ENCODE results near the gene RIBC2.
A peak's percentile ranks its signal among the peaks of the same experiment; 100 is the strongest.
"Not testable (repeated sequence)": the region's sequence is repeated elsewhere in the genome, so short reads cannot be mapped to it uniquely, and the experiment has no call there.

RIBC2 gene

GRCh38 chr22:45413368-45414211 is at the start of gene RIBC2, which contains the start of gene SMC1B:
Gene RIBC2, plus strand, starts transcription at chr22:45413693. Its CDS starts 194 bp downstream, at chr22:45413887.
Gene SMC1B, minus strand, starts transcription at chr22:45413599. Its CDS starts 32 bp downstream, at chr22:45413567.
- DNase-seq (ENCODE audit: low spot score), result peak; percentile 84

DNA sequence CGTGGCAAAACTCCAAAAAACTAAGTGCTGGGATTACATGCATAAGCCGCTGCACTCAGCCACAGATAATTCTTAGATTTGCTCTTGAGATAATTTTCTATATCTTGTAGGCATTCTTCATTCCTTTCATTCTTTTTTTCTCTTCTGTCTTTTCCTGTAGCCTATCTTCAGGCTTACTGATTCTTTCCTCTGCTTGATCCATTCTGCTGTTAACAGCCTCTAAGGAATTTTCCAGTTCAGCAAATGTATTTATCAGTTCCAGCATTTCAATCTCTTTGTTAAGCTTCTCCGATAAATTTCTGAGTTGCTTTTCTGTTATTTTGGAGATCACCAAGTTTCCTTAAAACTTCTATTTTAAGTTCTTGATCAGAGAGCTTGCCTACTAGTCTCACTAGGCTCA is 46.8 kb upstream of the RIBC2 start:
- no peak for DNase-seq (ENCODE audit: low spot score)

DNA sequence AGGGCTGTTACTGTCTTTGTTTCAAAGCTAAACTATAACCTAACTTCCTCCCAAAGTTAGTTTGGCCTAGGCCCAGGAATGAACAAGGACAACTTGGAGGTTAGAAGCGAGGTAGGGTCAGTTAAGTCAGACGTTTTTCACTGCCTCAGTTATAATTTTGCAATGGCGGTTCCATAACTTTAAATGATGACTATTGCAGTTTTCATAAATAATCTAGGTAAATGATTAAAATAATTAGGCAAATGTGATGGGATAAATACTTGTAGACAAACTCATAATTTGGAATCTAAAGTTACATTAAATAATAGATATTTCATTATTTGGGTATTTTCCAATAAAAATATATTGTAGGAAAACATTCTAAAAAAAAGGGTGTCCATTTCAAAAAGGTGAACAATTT is 39.9 kb upstream of the RIBC2 start:
- not testable (repeated sequence) for DNase-seq (ENCODE audit: low spot score)

DNA sequence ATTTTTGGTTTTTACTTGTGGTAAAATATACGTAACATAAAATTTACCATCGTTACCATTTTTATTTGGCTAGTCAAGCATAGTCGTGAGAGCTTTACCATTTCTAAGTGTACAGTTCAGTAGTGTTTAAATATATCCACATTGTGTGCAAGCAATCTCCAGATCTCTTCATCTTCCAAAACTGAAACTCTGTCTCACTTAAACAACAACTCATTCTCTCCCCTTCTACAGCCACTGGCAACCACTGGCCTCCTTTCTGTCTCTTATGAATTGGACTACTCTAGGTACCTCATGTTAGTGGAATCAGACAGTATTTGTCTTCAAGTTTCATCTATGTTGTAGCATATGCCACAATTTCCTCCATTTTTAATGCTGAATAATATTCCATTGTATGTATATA is 37.5 kb upstream of the RIBC2 start:
- DNase-seq (ENCODE audit: low spot score), result no peak

DNA sequence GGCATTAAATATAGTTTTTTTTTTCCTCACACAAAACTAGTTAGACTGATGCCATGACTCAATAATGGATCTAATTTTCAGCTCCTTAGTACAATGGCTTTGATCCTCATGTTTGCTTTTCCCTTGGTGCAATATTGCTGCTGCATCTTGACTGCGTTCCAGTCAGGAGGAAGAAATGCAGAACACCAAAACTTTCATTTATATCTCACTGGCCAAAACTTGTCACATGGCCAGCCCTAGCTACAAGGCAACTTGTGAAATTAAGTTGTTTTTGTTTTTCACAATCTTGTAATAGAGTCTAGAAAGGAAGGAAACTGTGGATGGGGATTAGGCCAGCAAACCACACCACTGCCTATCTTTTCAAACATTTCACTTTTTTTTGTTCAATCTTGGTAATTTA is 36.8 kb upstream of the RIBC2 start:
- no peak for DNase-seq (ENCODE audit: low spot score)

DNA sequence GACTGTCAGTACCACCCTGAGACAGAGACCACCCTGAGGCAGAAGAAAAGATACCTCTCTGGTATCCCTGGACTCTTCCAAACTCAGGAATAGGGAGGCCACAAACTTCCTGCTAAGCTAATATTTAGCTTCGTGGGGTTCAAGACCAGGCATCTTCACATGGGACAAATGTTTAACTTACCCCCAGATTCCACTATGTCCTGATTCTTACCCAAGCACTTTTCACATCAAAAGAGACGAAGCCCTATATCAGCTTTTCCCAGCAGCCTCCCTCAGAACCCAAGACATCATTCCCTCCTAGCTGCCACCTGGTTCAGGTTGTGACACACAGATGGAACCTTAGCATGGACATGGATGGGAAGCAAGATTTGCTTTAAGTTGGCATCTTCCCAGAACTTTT is 32.1 kb upstream of the RIBC2 start:
- DNase-seq (ENCODE audit: low spot score), result no peak

- no peak for DNase-seq (ENCODE audit: low spot score)
These were observed 23.9 kb upstream of the RIBC2 start for GRCh38 chr22:45389546-45389945.

DNA sequence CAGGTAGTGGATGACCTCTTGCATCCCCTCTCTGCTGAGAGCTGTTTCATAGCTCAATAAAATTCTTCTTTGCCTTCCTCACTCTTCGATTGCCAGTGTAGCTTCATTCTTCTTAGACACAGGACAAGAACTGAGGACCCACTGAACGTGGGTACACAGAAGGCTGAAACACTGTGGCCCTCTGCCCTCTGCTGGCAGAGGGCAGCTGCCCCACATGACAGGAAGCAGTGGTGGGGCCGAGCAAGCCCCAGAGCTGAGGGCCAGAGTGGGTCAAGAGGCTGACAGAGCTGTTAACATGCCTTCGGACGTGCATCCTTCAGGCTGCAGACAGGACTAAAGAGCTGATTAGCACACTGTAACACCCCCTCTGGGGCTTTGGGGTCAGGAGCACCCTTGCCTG is 15.7 kb upstream of the RIBC2 start:
- peak; percentile 17 for DNase-seq (ENCODE audit: low spot score)

DNA sequence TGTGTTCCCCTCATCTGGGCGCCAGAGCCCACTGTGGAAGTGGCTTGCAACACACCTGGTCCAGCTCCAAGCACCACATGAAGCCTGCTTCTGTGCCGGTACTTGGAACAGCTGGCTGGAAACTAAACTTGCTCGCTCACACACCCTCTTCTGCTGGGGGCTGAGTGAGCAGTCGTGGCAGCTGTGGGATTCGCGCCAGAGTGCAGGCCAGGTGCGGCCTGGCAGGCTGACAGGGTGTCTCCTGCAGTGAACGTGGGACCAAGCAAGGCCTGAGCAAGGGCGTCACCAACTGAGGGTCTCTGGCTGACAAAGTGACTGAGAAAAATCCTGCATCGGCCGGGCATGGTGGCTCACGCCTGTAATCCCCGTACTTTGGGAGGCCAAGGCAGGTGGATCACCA is 15.3 kb upstream of the RIBC2 start:
- DNase-seq (ENCODE audit: low spot score), result no peak

DNA sequence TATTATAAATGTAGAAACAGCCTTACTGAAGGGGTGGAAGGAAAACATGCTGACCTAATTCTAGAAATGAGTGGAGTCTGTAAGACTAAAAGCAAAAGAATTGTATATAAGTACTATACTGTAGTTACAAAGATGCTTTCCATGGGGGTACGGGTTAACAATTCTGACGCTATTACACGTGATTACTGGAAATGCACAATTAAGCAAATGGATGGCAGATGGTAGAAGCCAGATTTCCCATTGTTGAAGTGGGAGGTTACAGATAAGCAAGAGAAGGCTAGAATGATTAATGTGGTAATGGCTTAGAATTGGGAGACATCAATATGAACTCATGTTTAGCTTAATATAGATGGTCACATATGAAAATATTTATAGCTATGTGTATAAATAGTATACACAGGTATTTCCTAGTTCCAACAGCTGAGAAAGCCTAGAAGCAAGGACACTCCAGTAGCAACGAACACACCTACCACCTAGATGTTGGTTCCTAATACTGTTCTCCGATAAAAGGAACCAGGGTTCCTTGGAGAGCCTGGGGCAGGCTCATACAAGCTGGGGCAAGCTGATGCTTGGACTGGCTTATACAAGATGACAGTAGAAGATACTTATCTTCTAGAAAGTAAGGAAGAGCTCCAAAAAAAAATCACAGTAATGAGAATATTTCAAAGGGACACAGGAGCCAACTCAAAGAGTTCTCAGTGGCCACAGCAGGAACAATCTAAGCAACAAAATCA is 13.6 kb upstream of the RIBC2 start:
- no peak for DNase-seq (ENCODE audit: low spot score)

GRCh38 chr22:45402466-45402985 is 11.0 kb upstream of the RIBC2 start:
- DNase-seq (ENCODE audit: low spot score), result no peak

DNA sequence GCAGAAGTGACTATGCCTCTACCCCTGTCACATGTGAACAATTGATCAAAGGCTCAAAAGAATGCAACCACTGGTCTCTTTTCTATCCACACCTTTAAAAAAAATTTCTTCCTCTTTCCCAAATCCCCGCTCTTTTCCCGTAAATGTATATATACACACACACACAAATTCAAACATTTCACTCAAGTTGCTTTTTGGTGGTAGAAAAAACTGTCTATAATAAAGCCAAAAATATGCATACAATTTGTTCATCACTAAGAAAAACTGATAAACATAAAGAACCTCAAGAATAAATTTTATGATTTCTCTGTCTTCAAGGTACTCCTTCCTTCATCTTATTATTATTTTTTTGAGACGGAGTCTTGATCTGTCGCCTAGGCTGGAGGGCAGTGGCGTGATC is 5.7 kb upstream of the RIBC2 start:
- DNase-seq (ENCODE audit: low spot score), result no peak

DNA sequence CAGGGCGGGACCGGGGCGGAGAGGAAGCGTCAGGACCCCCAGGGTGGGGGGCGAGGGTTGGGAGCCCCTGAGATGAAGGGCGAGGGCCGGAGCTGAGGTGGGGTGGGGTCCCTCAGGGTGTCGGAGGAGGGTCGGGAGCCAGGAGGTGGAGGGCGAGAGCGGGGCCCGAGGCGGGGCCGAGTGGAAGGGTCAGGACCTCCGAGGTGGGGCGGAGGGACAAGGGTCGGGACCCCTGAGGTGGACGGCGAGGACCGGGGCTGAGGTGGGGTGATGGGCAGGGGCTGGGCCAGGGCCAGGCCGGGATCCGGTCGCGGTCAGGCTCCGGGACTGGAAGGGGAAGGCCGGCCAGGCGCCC is 503 bp upstream of the RIBC2 start:
- DNase-seq (ENCODE audit: low spot score), result no peak

- DNase-seq (ENCODE audit: low spot score), result no peak
These were observed 4.7 kb downstream of the RIBC2 start for GRCh38 chr22:45418056-45418769.

DNA sequence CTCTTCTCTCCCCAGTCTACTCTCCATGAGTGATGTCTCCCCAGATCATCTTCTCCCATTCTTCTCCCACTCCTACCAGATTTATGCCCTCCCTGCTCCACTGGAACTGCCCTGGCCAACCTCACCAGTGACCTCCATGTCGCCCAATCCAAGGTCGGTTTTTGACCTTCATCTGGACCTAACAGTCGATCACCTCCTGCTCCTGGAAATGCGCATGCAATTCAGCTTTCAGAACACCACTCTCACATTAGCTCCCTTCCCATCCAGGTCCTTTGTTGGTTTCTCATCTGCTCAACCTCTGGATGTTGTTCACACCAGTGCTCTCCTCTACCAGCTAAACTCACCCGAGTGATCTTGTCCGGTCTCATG is 5.3 kb downstream of the RIBC2 start:
- no peak for DNase-seq (ENCODE audit: low spot score)

GRCh38 chr22:45420011-45420410 is 6.5 kb downstream of the RIBC2 start:
- no peak for DNase-seq (ENCODE audit: low spot score)

DNA sequence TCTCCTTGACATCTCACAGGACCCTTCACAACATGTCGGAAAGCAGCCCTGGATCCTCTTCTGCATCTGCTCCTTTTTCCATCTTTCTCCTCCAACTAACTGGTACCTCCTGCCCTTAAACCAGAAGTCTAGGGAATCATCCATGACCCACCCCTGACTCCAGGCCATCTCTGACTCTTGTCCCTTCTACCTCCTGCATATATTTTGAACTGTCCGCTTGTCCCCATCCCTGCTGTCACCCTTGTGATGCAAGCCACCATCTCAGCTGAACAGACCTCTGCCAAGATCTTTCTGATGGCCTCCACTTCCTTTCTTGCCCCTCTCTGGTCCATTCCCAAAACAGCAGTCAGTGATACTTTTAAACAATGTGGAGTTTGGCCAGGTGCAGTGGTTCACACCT is 7.0 kb downstream of the RIBC2 start:
- no peak for DNase-seq (ENCODE audit: low spot score)

DNA sequence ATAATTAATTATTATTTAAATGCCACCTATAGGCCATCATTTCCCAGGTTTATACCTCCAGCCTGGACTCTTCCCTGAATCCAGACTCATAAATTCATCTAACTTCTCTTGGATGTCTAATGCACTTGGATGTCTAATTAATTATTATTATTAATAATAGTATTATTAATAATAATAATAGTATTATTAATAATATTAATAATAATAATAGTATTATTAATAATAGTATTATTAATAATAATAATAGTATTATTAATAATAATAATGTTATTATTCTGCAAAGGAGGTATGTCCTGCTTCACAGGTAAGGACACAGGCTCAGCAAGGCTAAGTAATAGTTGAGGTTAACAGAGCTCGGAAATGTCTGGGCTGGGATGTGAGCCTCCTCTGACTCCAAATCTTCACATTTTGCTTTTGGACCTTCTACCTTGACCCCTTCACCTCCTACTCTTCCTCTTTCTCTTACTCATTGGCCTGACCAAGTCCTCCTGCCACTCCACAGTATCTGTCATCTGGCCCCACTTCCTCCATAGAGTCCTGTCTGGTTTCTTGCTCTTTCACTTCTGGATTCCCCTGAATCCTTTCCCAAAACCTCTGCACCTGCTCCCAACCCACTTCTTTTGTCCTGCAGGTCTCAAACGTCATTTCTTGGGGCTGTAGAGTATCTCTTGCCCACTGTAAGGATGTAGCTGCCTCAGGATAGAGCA is 8.0 kb downstream of the RIBC2 start:
- no peak for DNase-seq (ENCODE audit: low spot score)

- DNase-seq (ENCODE audit: low spot score), result no peak
These were observed 8.9 kb downstream of the RIBC2 start for GRCh38 chr22:45422237-45422983.

GRCh38 chr22:45423524-45423923 is 10.0 kb downstream of the RIBC2 start:
- DNase-seq (ENCODE audit: low spot score), result no peak

DNA sequence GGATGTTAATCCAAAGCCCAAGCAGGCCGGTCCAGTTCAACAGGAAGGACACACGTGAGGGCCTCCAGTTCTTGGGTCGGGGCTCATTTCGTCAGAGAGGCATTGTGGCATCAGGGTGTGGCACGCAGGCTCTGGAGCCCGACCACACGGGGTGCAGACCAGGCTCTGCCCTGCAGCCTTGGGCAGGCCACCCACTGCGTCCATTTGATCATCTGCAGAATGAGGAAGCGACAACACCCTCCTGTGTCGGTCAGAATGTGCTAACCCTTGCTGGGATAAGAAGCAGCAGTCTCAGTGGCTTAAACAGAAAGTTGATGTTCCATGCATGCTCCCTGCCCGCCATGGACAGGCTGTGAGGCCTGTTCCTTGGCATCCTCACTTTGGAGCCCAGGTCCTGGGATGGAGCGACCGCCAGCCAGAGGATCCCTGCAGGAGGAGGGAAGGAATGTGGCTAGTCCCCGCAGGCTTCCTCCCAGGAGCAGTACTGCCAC is 10.8 kb downstream of the RIBC2 start:
- no peak for DNase-seq (ENCODE audit: low spot score)
